LNCAP (cell line): Measurements from ENCODE around the gene PSMD14.

Experiments
- TF ChIP-seq, protein P1 (sequence below): fragments of 450-650 bp; IDR thresholded peaks from 2 replicates; pipeline ENCODE4 v1.5.1; 2017; ENCODE audit warnings: mild to moderate bottlenecking

PSMD14 gene

DNA sequence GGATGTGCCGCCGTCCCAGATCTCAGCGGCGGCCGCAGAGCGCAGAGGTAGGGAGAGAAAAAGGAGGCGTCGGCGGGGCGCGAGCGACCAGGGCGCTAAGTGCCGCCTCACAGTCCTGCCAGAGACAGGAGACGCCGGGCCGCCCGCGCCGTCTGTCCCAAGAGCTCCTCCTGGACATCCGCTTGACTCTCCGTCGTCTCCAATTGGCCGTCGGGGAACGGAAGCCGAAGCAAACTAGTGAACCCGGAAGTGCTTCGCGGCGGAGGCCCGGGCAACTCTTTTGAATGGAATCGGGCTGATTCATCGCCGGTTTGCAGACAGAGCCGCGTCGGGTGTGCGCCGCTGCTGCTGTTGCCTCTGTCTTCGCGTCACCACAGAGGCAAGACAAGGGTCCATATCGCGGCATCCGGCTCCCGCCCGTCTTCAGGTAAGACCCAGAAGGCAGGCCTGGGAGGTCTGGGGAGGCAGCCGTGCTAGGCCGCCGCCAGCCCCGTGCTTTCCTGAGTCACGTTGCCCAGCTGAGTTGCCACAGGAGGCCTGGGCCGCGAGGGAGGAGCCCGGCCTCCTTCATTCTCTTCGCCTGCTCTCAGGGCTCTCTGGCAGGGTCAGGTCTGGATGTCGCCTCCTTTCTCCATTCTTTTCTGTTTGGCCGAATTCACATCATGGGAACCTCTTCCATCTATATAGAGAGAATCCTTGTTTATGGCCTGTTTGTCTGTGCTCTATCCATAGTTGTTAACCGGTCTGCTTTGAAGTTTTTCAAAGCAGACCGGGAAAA is at the start of gene PSMD14:
Gene PSMD14, plus strand, starts transcription at position 248 of the 778 bp plus-strand sequence. CDS start 10,401 bp downstream, outside the sequence.
- TF ChIP-seq, protein P1, sequence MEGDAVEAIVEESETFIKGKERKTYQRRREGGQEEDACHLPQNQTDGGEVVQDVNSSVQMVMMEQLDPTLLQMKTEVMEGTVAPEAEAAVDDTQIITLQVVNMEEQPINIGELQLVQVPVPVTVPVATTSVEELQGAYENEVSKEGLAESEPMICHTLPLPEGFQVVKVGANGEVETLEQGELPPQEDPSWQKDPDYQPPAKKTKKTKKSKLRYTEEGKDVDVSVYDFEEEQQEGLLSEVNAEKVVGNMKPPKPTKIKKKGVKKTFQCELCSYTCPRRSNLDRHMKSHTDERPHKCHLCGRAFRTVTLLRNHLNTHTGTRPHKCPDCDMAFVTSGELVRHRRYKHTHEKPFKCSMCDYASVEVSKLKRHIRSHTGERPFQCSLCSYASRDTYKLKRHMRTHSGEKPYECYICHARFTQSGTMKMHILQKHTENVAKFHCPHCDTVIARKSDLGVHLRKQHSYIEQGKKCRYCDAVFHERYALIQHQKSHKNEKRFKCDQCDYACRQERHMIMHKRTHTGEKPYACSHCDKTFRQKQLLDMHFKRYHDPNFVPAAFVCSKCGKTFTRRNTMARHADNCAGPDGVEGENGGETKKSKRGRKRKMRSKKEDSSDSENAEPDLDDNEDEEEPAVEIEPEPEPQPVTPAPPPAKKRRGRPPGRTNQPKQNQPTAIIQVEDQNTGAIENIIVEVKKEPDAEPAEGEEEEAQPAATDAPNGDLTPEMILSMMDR = no peak

DNA sequence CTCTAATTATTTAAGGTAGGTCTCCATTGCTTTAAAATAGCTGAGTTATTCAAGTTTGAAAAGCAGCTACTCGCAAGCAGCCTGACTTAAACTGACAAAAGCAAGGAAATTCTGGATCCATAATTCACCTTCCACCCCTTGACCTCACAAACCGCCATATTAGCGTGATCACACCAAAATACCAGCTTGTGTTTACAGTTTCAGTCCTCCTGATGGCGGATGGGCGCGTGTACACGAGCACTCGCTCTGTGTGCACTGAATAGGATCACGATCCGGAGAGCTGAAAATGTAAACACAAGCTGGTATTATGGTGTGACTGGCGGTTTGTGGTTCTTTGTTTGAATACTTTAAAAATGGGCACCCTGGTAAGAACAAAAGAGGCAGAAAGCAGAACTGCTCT is 42.4 kb upstream of the PSMD14 start:
- TF ChIP-seq, protein P1 = no peak

DNA sequence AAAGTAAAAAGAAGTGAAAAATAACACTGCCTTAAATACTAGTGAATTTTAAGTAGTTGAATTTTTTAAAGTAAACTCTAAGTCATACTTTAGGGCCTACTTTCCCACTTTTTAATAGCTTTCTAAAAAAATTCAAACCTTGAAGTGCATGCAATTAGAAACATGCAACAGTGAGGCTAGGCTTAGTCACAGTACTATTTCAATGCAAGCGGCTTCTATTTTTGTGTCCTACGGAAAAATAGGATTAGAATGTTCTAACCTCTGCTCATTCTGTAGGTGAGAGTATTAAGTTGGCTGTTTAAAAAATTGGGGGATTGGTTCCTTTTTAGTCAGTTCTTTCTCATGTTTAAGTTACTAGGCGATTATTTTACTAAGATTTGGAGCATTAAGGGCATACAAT is 39.1 kb upstream of the PSMD14 start:
- TF ChIP-seq, protein P1 = no peak

DNA sequence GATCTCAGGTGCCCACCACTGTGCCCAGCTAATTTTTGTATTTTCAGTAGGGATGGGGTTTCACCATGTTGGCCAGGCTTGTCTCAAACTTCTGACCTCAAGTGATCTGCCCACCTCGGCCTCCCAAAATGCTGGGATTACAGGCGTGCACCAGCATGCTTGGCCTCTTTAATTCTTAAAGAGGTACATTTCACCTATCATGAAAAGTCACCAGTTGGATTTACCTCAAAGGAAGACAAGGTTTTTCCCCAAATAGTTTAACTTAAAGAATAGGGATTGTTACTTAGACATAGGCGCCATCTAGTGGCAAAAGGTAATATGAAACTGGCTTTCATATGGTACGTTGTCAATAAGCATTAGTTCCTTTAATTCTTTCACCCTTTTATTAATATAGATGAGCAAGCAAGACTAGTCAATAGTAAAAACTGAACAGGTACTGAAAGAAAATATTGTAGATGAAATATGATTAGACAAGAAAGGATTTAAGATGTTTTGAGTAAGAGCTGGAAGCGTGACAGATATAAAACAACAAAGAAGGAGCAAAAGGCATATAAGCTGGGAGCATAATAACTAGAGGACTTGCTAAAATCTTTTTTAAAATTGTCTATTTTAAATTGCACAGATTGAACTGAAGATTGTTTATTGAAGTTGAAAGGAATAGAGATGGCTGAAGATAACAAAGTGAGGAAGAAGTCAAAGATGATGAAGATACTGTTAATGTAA is 35.0 kb upstream of the PSMD14 start:
- TF ChIP-seq, protein P1 = peak; percentile 65

DNA sequence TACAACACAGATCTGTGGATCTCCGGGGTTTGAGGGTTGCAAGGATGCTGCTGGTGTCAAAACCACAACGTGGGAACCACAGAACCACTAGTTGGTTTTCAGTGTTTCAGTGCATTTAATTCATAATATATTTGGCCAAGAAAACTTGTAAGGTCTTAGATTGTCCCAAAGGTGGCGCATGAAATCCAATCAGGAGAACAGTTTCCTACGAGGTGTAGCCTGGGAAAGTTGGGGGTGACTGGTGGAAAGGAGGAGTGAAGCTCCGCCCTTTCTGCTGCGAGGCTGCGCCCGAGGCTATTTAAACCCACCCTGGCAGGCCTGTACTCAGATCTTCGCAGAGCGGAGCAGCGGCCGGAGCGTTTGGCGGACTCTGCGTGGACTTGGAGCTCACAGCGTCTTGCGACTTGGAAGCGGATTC is 27.3 kb upstream of the PSMD14 start:
- TF ChIP-seq, protein P1 = peak; percentile 40; the same call in 1 of the 2 replicates

DNA sequence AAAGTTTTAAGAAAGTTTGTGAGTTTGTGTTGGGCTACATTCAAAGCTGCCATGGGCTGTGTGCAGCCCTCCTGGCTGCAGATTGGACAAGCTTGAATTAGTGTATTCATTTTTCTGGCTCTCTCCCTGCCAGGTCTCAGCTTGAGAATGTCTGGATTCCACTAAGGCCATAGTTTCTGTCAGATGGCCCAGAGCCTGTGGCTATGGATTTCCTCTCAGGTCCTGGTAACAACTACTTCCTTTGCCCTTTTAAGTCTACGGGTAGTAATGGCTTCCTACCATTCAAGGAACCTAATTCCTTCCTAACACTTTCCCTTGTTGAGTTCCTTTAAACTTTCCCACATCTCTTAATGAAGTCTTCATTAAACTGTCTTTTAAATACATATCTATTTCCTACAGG is 24.3 kb upstream of the PSMD14 start:
- TF ChIP-seq, protein P1 = no peak

DNA sequence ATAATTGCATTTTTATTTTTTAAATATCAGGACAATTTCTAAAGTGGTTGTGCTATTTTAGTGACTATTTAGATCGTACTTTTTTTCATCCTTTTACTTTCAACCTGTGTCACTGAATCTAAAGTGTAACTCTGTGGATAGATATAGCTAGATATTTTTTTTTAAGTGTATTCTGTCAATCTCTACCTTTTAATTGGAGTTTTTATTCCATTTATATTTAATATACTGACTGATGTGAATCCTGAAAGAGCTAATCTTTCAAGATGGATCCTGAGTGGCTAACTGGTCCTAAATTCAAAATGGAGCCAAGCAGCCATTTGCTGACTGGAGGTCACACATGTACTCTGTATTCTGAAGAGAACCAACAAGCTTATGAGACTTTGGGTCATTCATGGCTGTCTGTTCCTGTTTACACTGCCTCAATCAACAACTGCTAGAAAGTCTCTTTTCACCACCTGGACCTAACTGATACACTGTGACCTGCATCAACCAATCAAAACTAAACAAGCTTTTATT is 4.6 kb upstream of the PSMD14 start:
- TF ChIP-seq, protein P1 = no peak
